Stimulated activated naive CD8-positive, alpha-beta T cell treated with anti-CD3 and anti-CD28 coated beads, Interleukin-15, amount 100 ng/mL, for 72 hours (primary cell): Measurements from ENCODE around the gene LARP4B.
A peak's percentile ranks its signal among the peaks of the same experiment; 100 is the strongest.

Source experiments
- ATAC-seq: fragments of 150-1000 bp; cut with Tn5 transposase; 2 replicates; pipeline ENCODE4 v1.10.0; 2021; ENCODE audit warnings: mild to moderate bottlenecking, moderate library complexity
- DNase-seq, 2 donors: peaks; one replicate each; pipeline ENCODE4 v3.0.0; 2021 to 2022
- H3K27ac Mint-ChIP-seq, 2 donors: one replicate each; pipeline ENCODE4 v1.8.0; 2022; ENCODE audit warnings: mild to moderate bottlenecking in 2 of 2, mixed read lengths in 2 of 2, moderate library complexity in 2 of 2
- H3K27me3 Mint-ChIP-seq: one replicate; pipeline ENCODE4 v1.8.0; 2022; ENCODE audit warnings: mixed read lengths
- H3K4me1 Mint-ChIP-seq: one replicate; pipeline ENCODE4 v1.8.0; 2022; ENCODE audit warnings: mild to moderate bottlenecking, mixed read lengths
- H3K4me3 Mint-ChIP-seq, 2 donors: one replicate each; pipeline ENCODE4 v1.8.0; 2022; ENCODE audit warnings: mild to moderate bottlenecking in 2 of 2, mixed read lengths in 2 of 2, moderate library complexity in 1 of 2
- H3K9me3 Mint-ChIP-seq, 2 donors: one replicate each; pipeline ENCODE4 v1.8.0; 2022; ENCODE audit warnings: mixed read lengths in 2 of 2

Gene LARP4B

GRCh38 chr10:807163-807957 lies 124.1 kb downstream of the LARP4B start:
- no peaks in the 10 kb centered on the region for H3K27me3 Mint-ChIP-seq
- peaks cover 18% of the 10 kb centered on the region for H3K4me1 Mint-ChIP-seq

GRCh38 chr10:806451-807162 lies 124.9 kb downstream of the LARP4B start:
- no peaks in the 10 kb centered on the region for H3K9me3 Mint-ChIP-seq
- peak overlapping the region in 1 of 2 donors; percentile 77 for H3K27ac Mint-ChIP-seq
- no peak overlapping the region for H3K4me3 Mint-ChIP-seq
- H3K4me1 Mint-ChIP-seq = peaks cover 18% of the 10 kb centered on the region
- no peak for DNase-seq
- no peaks in the 10 kb centered on the region for H3K27me3 Mint-ChIP-seq
- no peak for ATAC-seq

More at GRCh38 chr10:807163-807957, 124.1 kb downstream of the LARP4B start:
- DNase-seq (no peak), ATAC-seq (no peak)
- Mint-ChIP-seq H3K9me3 (no peaks in the 10 kb centered on the region), H3K27ac (peak overlapping the region in 1 of 2 donors; percentile 77), H3K4me3 (no peak overlapping the region)

- no peak overlapping the region for H3K4me3 Mint-ChIP-seq
- no peak for DNase-seq
- H3K4me1 Mint-ChIP-seq = peaks cover 18% of the 10 kb centered on the region
- ATAC-seq = no peak
- no peaks in the 10 kb centered on the region for H3K27me3 Mint-ChIP-seq
- H3K9me3 Mint-ChIP-seq = no peaks in the 10 kb centered on the region
- peak overlapping the region in 1 of 2 donors; percentile 78 for H3K27ac Mint-ChIP-seq
These were observed 125.7 kb downstream of the LARP4B start for GRCh38 chr10:805620-806305.

GRCh38 chr10:804787-805619 lies 126.5 kb downstream of the LARP4B start:
- Mint-ChIP-seq H3K9me3 (peaks cover 0 to 3% of the 10 kb centered on the region in 2 donors), H3K27me3 (no peaks in the 10 kb centered on the region), H3K4me1 (peaks cover 18% of the 10 kb centered on the region), H3K27ac (peak overlapping the region in 1 of 2 donors; percentile 82), H3K4me3 (no peak overlapping the region)
- ATAC-seq = peak; percentile 35
- no peak for DNase-seq

GRCh38 chr10:804191-804781 lies 127.2 kb downstream of the LARP4B start:
- ATAC-seq = peak; percentile 29
- H3K4me3 Mint-ChIP-seq = no peak overlapping the region

GRCh38 chr10:803041-803741 lies 128.3 kb downstream of the LARP4B start:
- no peak overlapping the region for H3K27ac Mint-ChIP-seq
- peaks cover 18% of the 10 kb centered on the region for H3K4me1 Mint-ChIP-seq
- ATAC-seq (peak; percentile 26), DNase-seq (no peak)
- H3K4me3 Mint-ChIP-seq = no peak overlapping the region
- H3K27me3 Mint-ChIP-seq = no peaks in the 10 kb centered on the region
- peaks cover 9 to 11% of the 10 kb centered on the region in 2 donors for H3K9me3 Mint-ChIP-seq

More at GRCh38 chr10:804191-804781, 127.2 kb downstream of the LARP4B start:
- H3K9me3 Mint-ChIP-seq = peaks cover 0 to 5% of the 10 kb centered on the region in 2 donors
- peaks cover 18% of the 10 kb centered on the region for H3K4me1 Mint-ChIP-seq
- DNase-seq = no peak
- no peaks in the 10 kb centered on the region for H3K27me3 Mint-ChIP-seq
- H3K27ac Mint-ChIP-seq = peak overlapping the region in 1 of 2 donors; percentile 14

GRCh38 chr10:802506-802905 lies 129.0 kb downstream of the LARP4B start:
- Mint-ChIP-seq H3K27me3 (no peaks in the 10 kb centered on the region), H3K4me3 (no peak overlapping the region), H3K4me1 (peaks cover 18% of the 10 kb centered on the region), H3K9me3 (peaks cover 14 to 15% of the 10 kb centered on the region in 2 donors), H3K27ac (no peak overlapping the region)
- DNase-seq (no peak), ATAC-seq (no peak)

- H3K27ac Mint-ChIP-seq = no peak overlapping the region
- no peaks in the 10 kb centered on the region for H3K27me3 Mint-ChIP-seq
- H3K4me1 Mint-ChIP-seq = no peaks in the 10 kb centered on the region
- ATAC-seq (no peak), DNase-seq (no peak)
- H3K9me3 Mint-ChIP-seq = peaks cover 27 to 28% of the 10 kb centered on the region in 2 donors
- H3K4me3 Mint-ChIP-seq = no peak overlapping the region
These were observed 134.3 kb downstream of the LARP4B start for GRCh38 chr10:797179-797578.

GRCh38 chr10:796233-796632 lies 135.3 kb downstream of the LARP4B start:
- Mint-ChIP-seq H3K4me1 (no peaks in the 10 kb centered on the region), H3K27ac (no peak overlapping the region), H3K9me3 (peaks cover 27 to 28% of the 10 kb centered on the region in 2 donors), H3K27me3 (no peaks in the 10 kb centered on the region), H3K4me3 (no peak overlapping the region)
- ATAC-seq (no peak), DNase-seq (no peak)

- DNase-seq (no peak), ATAC-seq (no peak)
- H3K27me3 Mint-ChIP-seq = no peaks in the 10 kb centered on the region
- peaks cover 24 to 27% of the 10 kb centered on the region in 2 donors for H3K9me3 Mint-ChIP-seq
- peaks cover under 1% of the 10 kb centered on the region for H3K4me1 Mint-ChIP-seq
- no peak overlapping the region for H3K4me3 Mint-ChIP-seq
- peak overlapping the region in 1 of 2 donors; percentile 59 for H3K27ac Mint-ChIP-seq
These were observed 137.0 kb downstream of the LARP4B start for GRCh38 chr10:794382-794956.

- Mint-ChIP-seq H3K27ac (no peak overlapping the region), H3K4me3 (no peak overlapping the region), H3K4me1 (peaks cover 5% of the 10 kb centered on the region), H3K9me3 (peaks cover 13 to 16% of the 10 kb centered on the region in 2 donors), H3K27me3 (no peaks in the 10 kb centered on the region)
- no peak for DNase-seq
- no peak for ATAC-seq
These were observed 138.8 kb downstream of the LARP4B start for GRCh38 chr10:792792-793100.

- DNase-seq = no peak
- no peak for ATAC-seq
- Mint-ChIP-seq H3K4me3 (no peak overlapping the region), H3K27me3 (no peaks in the 10 kb centered on the region), H3K9me3 (peaks cover 10 to 13% of the 10 kb centered on the region in 2 donors), H3K27ac (no peak overlapping the region), H3K4me1 (peaks cover 5% of the 10 kb centered on the region)
These were observed 139.3 kb downstream of the LARP4B start for GRCh38 chr10:792083-792791.

- ATAC-seq (no peak), DNase-seq (no peak)
- H3K27me3 Mint-ChIP-seq = no peaks in the 10 kb centered on the region
- peaks cover 9 to 12% of the 10 kb centered on the region in 2 donors for H3K9me3 Mint-ChIP-seq
- no peak overlapping the region for H3K27ac Mint-ChIP-seq
- no peak overlapping the region for H3K4me3 Mint-ChIP-seq
- H3K4me1 Mint-ChIP-seq = peaks cover 5% of the 10 kb centered on the region
These were observed 139.9 kb downstream of the LARP4B start for GRCh38 chr10:791639-792038.
